Stimulated activated CD8-positive, alpha-beta memory T cell treated with anti-CD3 and anti-CD28 coated beads, Interleukin-4, amount 100 ng/mL, for 1 hour (primary cell): Measurements from ENCODE around the gene BIRC6.
"Not testable (repeated sequence)": the region's sequence is repeated elsewhere in the genome, so short reads cannot be mapped to it uniquely, and the experiment has no call there.

Experiments used
- DNase-seq, 2 donors: peaks; one replicate each; pipeline ENCODE4 v3.0.0-alpha.2; 2020; ENCODE audit warnings: low read depth in 2 of 2, low spot score in 1 of 2

BIRC6 gene, protein sequence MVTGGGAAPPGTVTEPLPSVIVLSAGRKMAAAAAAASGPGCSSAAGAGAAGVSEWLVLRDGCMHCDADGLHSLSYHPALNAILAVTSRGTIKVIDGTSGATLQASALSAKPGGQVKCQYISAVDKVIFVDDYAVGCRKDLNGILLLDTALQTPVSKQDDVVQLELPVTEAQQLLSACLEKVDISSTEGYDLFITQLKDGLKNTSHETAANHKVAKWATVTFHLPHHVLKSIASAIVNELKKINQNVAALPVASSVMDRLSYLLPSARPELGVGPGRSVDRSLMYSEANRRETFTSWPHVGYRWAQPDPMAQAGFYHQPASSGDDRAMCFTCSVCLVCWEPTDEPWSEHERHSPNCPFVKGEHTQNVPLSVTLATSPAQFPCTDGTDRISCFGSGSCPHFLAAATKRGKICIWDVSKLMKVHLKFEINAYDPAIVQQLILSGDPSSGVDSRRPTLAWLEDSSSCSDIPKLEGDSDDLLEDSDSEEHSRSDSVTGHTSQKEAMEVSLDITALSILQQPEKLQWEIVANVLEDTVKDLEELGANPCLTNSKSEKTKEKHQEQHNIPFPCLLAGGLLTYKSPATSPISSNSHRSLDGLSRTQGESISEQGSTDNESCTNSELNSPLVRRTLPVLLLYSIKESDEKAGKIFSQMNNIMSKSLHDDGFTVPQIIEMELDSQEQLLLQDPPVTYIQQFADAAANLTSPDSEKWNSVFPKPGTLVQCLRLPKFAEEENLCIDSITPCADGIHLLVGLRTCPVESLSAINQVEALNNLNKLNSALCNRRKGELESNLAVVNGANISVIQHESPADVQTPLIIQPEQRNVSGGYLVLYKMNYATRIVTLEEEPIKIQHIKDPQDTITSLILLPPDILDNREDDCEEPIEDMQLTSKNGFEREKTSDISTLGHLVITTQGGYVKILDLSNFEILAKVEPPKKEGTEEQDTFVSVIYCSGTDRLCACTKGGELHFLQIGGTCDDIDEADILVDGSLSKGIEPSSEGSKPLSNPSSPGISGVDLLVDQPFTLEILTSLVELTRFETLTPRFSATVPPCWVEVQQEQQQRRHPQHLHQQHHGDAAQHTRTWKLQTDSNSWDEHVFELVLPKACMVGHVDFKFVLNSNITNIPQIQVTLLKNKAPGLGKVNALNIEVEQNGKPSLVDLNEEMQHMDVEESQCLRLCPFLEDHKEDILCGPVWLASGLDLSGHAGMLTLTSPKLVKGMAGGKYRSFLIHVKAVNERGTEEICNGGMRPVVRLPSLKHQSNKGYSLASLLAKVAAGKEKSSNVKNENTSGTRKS (N-terminal part only)

DNA sequence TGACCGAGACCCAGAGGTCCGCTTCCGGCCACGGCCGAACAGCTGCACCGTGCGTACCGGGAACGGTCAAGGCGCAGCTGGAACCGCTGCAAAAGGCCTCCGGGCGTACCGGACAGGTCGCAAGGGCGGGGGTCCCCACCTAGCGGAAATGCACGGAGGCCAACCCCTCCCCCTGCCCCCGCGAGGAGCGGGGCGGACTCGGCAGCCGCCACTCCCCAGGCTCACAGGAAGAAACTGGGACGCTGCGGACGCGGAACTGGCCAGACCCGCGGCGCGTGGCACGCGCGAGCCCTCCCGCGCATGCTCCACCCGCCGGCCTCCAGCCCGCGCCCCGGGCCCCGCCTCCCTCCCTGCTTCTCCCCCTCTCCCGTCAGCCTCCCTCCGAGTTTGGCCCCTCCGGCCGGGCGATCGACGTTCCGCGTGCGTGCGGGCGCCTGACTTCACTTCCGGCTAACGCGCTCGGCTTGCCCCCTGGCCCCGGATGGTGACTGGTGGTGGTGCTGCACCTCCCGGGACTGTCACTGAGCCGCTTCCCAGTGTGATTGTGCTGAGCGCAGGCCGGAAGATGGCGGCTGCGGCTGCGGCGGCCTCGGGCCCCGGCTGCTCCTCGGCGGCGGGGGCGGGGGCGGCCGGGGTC is at the start of gene BIRC6:
Gene BIRC6 (plus strand): TSS at position 343 of the 637 bp plus-strand sequence. CDS start 139 bp downstream, at position 482.
- DNase-seq: peak; percentile 86 to 87

- DNase-seq: no peak
These were observed 46.2 kb upstream of the BIRC6 start for GRCh38 chr2:32310577-32310976.

DNA sequence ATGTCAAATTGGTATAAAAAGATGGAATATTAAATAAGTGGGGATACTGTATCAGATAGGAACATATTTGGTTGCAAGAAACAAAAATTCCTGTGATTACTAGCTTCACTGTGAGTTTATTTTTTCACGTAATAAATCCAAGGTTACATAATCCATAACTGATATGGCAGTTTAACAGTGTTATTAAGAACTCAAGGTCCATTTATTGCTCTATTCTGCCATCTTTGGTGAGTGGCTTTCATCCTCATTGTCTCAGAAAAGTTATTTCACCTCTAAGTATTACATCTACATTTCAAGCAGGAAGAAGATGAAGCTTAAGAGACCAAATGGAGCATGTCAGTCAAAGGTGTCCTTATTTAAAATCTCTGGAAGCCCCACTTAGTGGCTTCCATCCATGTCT is 41.9 kb upstream of the BIRC6 start:
- DNase-seq: no peak

GRCh38 chr2:32328679-32329078 is 28.1 kb upstream of the BIRC6 start:
- DNase-seq: not testable (repeated sequence)

DNA sequence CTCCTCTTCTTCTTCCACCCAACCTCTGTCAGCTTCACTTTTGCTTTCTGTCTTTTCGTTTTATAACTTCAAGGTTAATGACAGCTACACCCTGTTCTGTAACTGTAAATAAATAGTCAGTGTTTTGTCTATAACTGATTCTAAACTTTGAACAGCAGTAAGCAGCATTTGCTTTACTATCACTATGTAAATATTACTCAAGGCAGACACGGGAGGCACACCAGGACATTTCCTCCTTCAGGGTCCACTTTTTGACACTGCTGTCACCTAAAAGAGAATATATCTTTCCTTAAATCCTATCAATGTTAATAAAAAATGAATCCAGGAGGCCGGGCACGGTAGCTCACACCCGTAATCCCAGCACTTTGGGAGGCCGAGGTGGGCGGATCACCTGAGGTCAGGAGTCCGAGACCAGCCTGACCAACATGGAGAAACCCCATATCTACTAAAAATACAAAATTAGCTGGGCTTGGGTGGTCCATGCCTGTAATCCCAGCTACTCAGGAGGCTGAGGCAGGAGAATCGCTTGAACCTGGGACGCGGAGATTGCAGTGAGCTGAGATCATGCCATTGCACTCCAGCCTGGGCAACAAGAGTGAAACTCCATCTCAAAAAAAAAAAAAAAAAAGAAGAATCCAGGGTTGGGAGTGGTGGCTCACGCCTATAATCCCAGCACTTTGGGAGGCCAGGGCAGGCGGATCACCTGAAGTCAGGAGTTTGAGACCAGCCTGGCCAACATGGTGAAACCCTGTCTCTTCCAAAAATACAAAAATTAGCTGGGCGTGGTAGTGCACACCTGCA is 27.4 kb upstream of the BIRC6 start:
- not testable (repeated sequence) for DNase-seq

DNA sequence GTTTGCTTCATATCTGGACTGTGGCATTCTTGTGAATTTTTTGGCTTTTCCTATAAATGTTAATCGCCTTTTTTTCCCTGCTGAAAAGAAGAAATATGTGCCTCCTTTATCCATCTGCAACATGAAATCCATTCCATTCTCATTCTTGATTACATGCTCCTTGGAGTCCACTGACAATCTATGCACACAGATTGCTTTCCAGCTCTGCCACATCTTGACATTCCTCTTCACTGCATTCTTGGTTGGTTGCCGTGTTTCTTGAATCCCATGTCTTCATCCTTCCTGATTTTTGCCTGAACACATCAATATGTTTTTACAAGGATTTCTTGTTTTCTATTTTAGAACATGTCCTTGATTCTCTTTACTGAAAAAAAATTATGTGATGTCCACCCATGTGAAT is 26.7 kb upstream of the BIRC6 start:
- DNase-seq: no peak

DNA sequence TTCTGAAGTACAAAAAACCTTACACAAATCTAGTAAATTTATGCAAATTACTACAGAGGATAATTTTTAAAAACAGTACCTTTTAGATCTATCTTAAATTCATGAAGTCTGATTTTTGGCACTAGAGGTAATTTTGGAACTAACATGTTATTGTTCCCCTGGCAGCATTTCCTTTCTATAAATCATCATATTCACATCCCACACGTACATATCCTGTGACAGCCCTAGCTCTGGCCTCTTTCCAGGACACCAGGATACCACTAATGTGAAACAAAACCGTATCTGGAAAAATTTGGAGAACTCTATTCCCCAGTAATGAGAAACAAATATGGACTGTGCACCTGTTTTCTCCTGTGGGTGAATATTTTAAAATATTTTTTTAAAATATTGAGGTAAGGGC is 14.0 kb upstream of the BIRC6 start:
- no peak for DNase-seq

DNA sequence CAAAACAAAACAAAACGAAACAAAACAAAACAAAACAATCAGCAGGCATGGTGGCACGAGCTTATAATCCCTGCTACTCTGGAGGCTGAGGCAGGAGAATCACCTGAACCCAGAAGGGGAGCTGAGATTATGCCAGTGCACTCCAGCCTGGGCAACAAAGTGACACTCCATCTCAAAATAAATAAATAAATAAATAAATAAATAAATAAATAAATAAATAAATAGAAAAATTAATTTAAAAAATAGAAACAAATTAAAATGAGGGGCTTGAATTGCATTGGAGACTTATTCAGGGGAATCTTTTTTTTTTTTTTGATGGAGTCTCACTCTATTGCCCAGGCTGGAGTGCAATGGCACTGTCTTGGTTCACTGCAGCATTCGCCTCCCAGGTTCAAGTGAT is 6.0 kb upstream of the BIRC6 start:
- DNase-seq: not testable (repeated sequence)

- no peak for DNase-seq
These were observed 695 bp upstream of the BIRC6 start for GRCh38 chr2:32355976-32356680.

GRCh38 chr2:32357318-32358110 is 691 bp downstream of the BIRC6 start:
- peak; percentile 3 to 5 for DNase-seq

- DNase-seq: no peak
These were observed 1.3 kb downstream of the BIRC6 start for GRCh38 chr2:32358111-32358482.

DNA sequence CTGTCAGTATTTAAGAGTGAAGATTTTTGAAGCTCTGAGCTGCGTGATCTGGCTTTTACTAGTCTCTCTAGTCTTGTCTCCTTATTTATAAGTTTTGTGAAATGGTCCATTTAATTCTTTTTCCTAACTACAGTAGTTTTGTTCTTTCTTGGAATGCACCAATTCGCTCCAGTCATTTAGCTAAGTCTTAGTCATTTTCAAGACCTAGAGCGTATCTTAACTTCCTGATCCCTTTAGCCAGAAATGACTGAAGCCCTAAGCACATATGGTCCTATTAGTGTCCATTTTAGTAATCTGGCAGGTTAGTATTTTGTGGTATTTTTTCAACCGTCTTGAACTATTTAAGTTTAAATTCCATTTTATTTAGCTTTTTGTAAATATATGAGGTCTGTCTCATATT is 3.6 kb downstream of the BIRC6 start:
- DNase-seq: no peak

DNA sequence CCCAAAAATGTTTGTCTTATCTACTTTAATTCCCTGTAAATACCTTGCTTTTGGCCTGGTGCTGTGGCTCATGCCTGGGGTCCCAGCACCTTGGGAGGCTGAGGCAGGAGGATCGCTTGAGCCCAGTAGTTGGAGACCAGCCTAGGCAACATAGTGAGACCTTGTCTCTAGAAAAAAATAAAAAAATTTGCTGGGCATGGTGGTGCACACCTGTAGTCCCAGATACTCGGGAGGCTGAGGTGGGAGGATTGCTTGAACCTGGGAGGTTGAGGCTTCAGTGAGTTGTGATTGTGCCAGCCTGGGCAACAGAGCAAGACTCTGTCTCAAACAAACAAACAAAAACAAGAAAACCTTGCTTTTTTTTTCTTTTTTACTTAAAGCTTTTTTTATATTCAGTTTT is 6.2 kb downstream of the BIRC6 start:
- DNase-seq: not testable (repeated sequence)

- DNase-seq: no peak
These were observed 6.8 kb downstream of the BIRC6 start for GRCh38 chr2:32363597-32363996.

DNA sequence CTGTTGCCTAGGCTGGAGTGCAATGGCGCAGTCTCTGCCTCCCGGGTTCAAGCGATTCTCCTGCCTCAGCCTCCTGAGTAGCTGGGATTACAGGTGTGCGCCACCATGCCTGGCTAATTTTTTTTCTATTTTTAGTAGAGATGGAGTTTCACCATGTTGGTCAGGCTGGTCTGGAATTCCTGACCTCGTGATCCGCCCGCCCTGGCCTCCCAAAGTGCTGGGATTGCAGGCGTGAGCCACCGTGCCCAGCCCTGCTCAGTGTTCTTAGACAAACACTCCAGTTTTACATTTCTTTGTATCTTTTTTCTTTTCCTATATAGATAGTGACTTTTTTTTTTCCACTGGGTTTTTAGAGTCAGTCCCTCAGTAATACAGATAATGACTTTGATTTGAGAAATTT is 7.5 kb downstream of the BIRC6 start:
- DNase-seq: not testable (repeated sequence)

DNA sequence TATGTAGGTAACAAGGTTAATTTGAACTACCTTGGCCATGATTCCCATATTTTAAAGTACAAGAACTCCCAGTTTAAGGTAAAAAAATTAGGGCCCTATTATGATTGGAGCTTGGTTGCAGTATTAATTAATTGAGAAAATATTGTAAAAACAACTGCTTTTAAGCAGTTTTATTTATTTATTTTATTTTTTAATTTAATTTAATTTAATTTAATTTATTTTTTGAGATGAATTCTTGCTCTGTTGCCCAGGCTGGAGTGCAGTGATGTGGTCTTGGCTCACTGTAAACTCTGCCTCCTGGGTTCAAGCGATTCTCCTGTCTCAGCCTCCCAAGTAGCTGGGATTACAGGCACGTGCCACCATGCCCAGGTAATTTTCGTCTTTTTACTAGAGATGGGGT is 8.9 kb downstream of the BIRC6 start:
- not testable (repeated sequence) for DNase-seq

DNA sequence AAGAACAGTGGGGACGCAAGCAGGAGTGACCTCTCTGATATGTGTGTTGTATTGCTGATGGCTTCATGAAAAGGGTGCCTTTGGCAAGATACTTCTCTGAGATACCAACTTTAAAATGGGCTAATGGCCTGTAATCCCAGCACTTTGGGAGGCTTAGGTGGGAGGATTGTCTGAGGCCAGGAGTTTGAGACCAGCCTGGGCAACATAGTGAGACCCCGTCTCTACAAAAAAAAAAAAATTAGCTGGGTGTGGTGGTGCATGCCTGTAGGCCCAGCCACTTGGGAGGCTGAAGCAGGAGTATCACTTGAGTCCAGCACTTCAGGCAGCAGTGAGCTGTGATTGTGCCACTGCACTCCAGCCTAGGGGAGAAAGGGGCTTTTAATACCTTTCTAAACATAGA is 9.8 kb downstream of the BIRC6 start:
- DNase-seq: no peak

DNA sequence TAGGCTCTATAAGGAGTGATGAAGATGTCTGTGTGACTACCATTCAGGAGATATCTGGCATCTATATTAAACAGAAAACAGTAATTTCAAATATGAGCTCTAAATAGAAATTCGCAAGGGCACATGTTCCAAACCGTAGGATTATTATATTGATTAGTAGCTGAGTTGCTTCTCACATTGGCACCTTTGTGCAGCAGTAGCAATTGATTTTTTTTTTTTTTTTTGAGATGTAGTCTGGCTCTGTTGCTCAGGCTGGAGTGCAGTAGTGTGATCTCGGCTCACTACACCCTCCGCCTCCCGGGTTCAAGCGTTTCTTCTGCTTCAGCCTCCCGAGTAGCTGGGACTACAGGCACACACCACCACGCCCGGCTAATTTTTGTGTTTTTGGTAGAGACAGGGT is 12.4 kb downstream of the BIRC6 start:
- no peak for DNase-seq

GRCh38 chr2:32370942-32371341 is 14.1 kb downstream of the BIRC6 start:
- DNase-seq: not testable (repeated sequence)
